IMR-90 (cell line): ENCODE data around the gene DEFB129.

Experiments
- ELK1 ChIP-seq: fragments of 150-350 bp; IDR thresholded peaks from 2 replicates; pipeline ENCODE4 v1.6.1; 2016; ENCODE audit warnings: low read depth, mild to moderate bottlenecking, low read length, moderate library complexity, borderline replicate concordance
- POLR2A ChIP-seq: IDR thresholded peaks from 2 replicates; pipeline ENCODE4 v1.6.1; 2012; ENCODE audit warnings: mild to moderate bottlenecking, low read depth, low read length
- RAD21 ChIP-seq: IDR thresholded peaks from 2 replicates; pipeline ENCODE4 v1.6.1; 2012; ENCODE audit warnings: low read length, improper control_type of control experiment
- TF ChIP-seq, protein P1 (sequence below): conservative IDR thresholded peaks from 2 replicates; pipeline ENCODE4 v1.5.1; 2012; ENCODE audit warnings: mild to moderate bottlenecking, low read depth, low read length, improper control_type of control experiment

GRCh38 chr20:270517-270916 lies 43.5 kb downstream of the DEFB129 start:
- TF ChIP-seq, protein P1, sequence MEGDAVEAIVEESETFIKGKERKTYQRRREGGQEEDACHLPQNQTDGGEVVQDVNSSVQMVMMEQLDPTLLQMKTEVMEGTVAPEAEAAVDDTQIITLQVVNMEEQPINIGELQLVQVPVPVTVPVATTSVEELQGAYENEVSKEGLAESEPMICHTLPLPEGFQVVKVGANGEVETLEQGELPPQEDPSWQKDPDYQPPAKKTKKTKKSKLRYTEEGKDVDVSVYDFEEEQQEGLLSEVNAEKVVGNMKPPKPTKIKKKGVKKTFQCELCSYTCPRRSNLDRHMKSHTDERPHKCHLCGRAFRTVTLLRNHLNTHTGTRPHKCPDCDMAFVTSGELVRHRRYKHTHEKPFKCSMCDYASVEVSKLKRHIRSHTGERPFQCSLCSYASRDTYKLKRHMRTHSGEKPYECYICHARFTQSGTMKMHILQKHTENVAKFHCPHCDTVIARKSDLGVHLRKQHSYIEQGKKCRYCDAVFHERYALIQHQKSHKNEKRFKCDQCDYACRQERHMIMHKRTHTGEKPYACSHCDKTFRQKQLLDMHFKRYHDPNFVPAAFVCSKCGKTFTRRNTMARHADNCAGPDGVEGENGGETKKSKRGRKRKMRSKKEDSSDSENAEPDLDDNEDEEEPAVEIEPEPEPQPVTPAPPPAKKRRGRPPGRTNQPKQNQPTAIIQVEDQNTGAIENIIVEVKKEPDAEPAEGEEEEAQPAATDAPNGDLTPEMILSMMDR: no peak
- TF ChIP-seq POLR2A (no peak), ELK1 (no peak), RAD21 (no peak)
